ENCODE measurements around the gene EIF5A. TPM values are rescaled to one million over a fixed set of nuclear protein-coding genes. Genes with fewer than 3 reads are reported as not detected.
A peak's percentile ranks its signal among the peaks of the same experiment; 100 is the strongest.

EIF5A gene
- total RNA-seq, 1 experiment from 2014 or later: 1,139 TPM

GRCh38 chr17:7330638-7331015 is 23.2 kb downstream of the EIF5A start:
- Histone ChIP-seq H3K36me3 (ENCODE audit: control insufficient read depth in 1 of 2, insufficient read depth in 2 of 2, low read length in 2 of 2) (peaks cover 0 to 6% of the 10 kb centered on the region in 2 experiments; a peak in 2 of 4 replicates), H3K9ac (ENCODE audit: low read length) (peak overlapping the region; percentile 93; the same call in 1 of the 2 replicates), H2AFZ (ENCODE audit: low read depth, low read length, poor library complexity, severe bottlenecking) (no peak overlapping the region), H3K9me3 (ENCODE audit: control insufficient read depth in 1 of 2, insufficient read depth in 1 of 2, low read depth in 1 of 2, low read length in 2 of 2) (no peaks in the 10 kb centered on the region), H4K20me1 (ENCODE audit: insufficient read depth) (no peaks in the 10 kb centered on the region), H3K4me3 (replicated peaks in 1 of 2; ENCODE audit: low read depth in 1 of 2, low read length in 2 of 2) (no peak overlapping the region; a peak in 1 of 4 replicates), H3K27me3 (ENCODE audit: insufficient read depth, low read length) (no peaks in the 10 kb centered on the region), H3K4me1 (ENCODE audit: control insufficient read depth in 1 of 2, insufficient read depth in 2 of 2, low read length in 2 of 2) (peaks cover 3 to 29% of the 10 kb centered on the region in 2 experiments; a peak in 3 of 4 replicates), H3K9me2 (ENCODE audit: insufficient read depth) (no peaks in the 10 kb centered on the region), H3K4me2 (ENCODE audit: low read length) (peak overlapping the region; percentile 77), H3K79me2 (ENCODE audit: insufficient read depth, low read length) (peaks cover 20% of the 10 kb centered on the region; the same call in 1 of the 2 replicates), H3K27ac (ENCODE audit: low read depth, low read length) (peak overlapping the region; percentile 38)
- ChIA-PET POLR2A (interaction anchor here (1.5 to 2.0 kb wide), 3 partner anchors 14 to 17 kb away, joined by 4 to 11 read pairs (median 5); no protein-coding TSS in a partner anchor), CTCF (no interaction called here), RAD21 (ENCODE audit: low non-redundant PET in 1 of 2, low total read pairs in 2 of 2, uncharacterized antibody in 2 of 2, unreplicated experiment in 2 of 2) (no interaction called here)
- intact Hi-C loops (cut with micrococcal nuclease): no loop called here
- TF ChIP-seq EGR1 (IDR thresholded peaks at IDR 0.05; ENCODE audit: low read depth) (no peak), FOSL1 (IDR thresholded peaks at IDR 0.05; ENCODE audit: low read depth) (no peak), TCF7L2 (IDR thresholded peaks at IDR 0.05; ENCODE audit: borderline replicate concordance, extremely low read depth, insufficient read depth, insufficient read length) (no peak), POLR2AphosphoS5 (IDR thresholded peaks at IDR 0.05; ENCODE audit: low read depth, low read length) (no peak), POLR2A (IDR thresholded peaks at IDR 0.05; ENCODE audit: borderline replicate concordance, extremely low read depth, insufficient read depth, insufficient read length) (no peak), ATF3 (IDR thresholded peaks at IDR 0.05) (no peak)
- no TSS peak for BruUV-seq (replicated peaks)
- DNase-seq (ENCODE audit: low read depth, low spot score) (no peak), ATAC-seq (no peak)

DNA sequence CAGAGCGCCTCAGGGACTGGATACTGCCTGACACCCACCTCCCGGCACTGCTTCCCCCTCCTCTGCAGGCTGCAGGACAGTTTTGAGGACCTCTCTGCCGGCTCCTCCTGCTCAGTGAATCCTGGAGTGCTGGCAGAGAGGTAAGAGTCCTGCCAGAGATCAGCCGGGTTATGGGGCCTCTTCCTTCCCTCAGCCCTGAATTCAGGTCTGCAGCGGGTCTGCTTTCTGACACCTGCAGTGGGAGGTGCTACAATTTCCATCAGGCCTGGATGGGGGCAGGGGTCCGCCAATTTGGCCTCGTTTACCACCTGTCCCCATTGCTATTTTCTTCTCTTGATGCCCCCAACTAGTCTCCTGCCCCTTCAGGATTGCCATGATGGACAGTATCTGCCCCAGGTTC is 24.7 kb downstream of the EIF5A start:
- no peaks in the 10 kb centered on the region for H3K9me2 ChIP-seq (ENCODE audit: insufficient read depth)
- H3K27me3 ChIP-seq (ENCODE audit: insufficient read depth, low read length): no peaks in the 10 kb centered on the region
- RAD21 ChIA-PET (ENCODE audit: low non-redundant PET in 1 of 2, low total read pairs in 2 of 2, uncharacterized antibody in 2 of 2, unreplicated experiment in 2 of 2): no interaction called here
- no peak overlapping the region for H3K27ac ChIP-seq (ENCODE audit: low read depth, low read length)
- no peak overlapping the region for H3K4me3 ChIP-seq (replicated peaks in 1 of 2; ENCODE audit: low read depth in 1 of 2, low read length in 2 of 2)
- POLR2A ChIA-PET: no interaction called here
- DNase-seq (ENCODE audit: low read depth, low spot score): no peak
- H3K9ac ChIP-seq (ENCODE audit: low read length): no peak overlapping the region
- H3K36me3 ChIP-seq (ENCODE audit: control insufficient read depth in 1 of 2, insufficient read depth in 2 of 2, low read length in 2 of 2): no peaks in the 10 kb centered on the region; a peak in 1 of 4 replicates
- no peaks in the 10 kb centered on the region for H4K20me1 ChIP-seq (ENCODE audit: insufficient read depth)
- H3K4me1 ChIP-seq (ENCODE audit: control insufficient read depth in 1 of 2, insufficient read depth in 2 of 2, low read length in 2 of 2): peaks cover 3 to 34% of the 10 kb centered on the region in 2 experiments; a peak in 3 of 4 replicates
- no peak overlapping the region for H3K4me2 ChIP-seq (ENCODE audit: low read length)
- H3K9me3 ChIP-seq (ENCODE audit: control insufficient read depth in 1 of 2, insufficient read depth in 1 of 2, low read depth in 1 of 2, low read length in 2 of 2): no peaks in the 10 kb centered on the region
- no TSS peak for BruUV-seq (replicated peaks)
- intact Hi-C loops (cut with micrococcal nuclease): no loop called here
- peaks cover 19% of the 10 kb centered on the region; the same call in 1 of the 2 replicates for H3K79me2 ChIP-seq (ENCODE audit: insufficient read depth, low read length)
- ATAC-seq: no peak
- CTCF ChIA-PET: no interaction called here
- no peak overlapping the region for H2AFZ ChIP-seq (ENCODE audit: low read depth, low read length, poor library complexity, severe bottlenecking)
- TF ChIP-seq RAD21 (IDR thresholded peaks at IDR 0.05; ENCODE audit: low read depth) (no peak), POLR2AphosphoS5 (IDR thresholded peaks at IDR 0.05; ENCODE audit: low read depth, low read length) (no peak), POLR2A (IDR thresholded peaks at IDR 0.05; ENCODE audit: borderline replicate concordance, extremely low read depth, insufficient read depth, insufficient read length) (no peak), ZNF274 (IDR thresholded peaks at IDR 0.05; ENCODE audit: low read depth, low read length) (no peak), SIN3A (IDR thresholded peaks at IDR 0.05; ENCODE audit: low read depth) (no peak), EZH2phosphoT487 (IDR thresholded peaks at IDR 0.05; ENCODE audit: borderline replicate concordance) (no peak), CTCF (IDR thresholded peaks at IDR 0.05 in 2 of 3, conservative IDR thresholded peaks at IDR 0.05 in 1 of 3; ENCODE audit: borderline replicate concordance in 1 of 3, insufficient read depth in 1 of 3, low read depth in 2 of 3, low read length in 2 of 3) (no peak), ATF3 (IDR thresholded peaks at IDR 0.05) (no peak), EGR1 (IDR thresholded peaks at IDR 0.05; ENCODE audit: low read depth) (no peak), JUND (IDR thresholded peaks at IDR 0.05) (no peak), CBX3 (IDR thresholded peaks at IDR 0.05; ENCODE audit: low read depth) (no peak), ELF1 (IDR thresholded peaks at IDR 0.05; ENCODE audit: borderline replicate concordance, low read depth) (no peak)
- TF ChIP-seq, protein P1, sequence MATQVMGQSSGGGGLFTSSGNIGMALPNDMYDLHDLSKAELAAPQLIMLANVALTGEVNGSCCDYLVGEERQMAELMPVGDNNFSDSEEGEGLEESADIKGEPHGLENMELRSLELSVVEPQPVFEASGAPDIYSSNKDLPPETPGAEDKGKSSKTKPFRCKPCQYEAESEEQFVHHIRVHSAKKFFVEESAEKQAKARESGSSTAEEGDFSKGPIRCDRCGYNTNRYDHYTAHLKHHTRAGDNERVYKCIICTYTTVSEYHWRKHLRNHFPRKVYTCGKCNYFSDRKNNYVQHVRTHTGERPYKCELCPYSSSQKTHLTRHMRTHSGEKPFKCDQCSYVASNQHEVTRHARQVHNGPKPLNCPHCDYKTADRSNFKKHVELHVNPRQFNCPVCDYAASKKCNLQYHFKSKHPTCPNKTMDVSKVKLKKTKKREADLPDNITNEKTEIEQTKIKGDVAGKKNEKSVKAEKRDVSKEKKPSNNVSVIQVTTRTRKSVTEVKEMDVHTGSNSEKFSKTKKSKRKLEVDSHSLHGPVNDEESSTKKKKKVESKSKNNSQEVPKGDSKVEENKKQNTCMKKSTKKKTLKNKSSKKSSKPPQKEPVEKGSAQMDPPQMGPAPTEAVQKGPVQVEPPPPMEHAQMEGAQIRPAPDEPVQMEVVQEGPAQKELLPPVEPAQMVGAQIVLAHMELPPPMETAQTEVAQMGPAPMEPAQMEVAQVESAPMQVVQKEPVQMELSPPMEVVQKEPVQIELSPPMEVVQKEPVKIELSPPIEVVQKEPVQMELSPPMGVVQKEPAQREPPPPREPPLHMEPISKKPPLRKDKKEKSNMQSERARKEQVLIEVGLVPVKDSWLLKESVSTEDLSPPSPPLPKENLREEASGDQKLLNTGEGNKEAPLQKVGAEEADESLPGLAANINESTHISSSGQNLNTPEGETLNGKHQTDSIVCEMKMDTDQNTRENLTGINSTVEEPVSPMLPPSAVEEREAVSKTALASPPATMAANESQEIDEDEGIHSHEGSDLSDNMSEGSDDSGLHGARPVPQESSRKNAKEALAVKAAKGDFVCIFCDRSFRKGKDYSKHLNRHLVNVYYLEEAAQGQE (IDR thresholded peaks at IDR 0.05; ENCODE audit: low read depth): no peak

Measured in HCT116 (cell line).